HG02610 (cell line): ENCODE measurements around the gene RIMS3.

ENCODE experiments used
- ATAC-seq: cut with Tn5 transposase; IDR thresholded peaks from one replicate; pipeline ENCODE4 v1.9.1; 2021; ENCODE audit warnings: mild to moderate bottlenecking, moderate library complexity; ENCODE audit not compliant: unreplicated experiment

RIMS3 gene

GRCh38 chr1:40653851-40654537 is 11.5 kb downstream of the RIMS3 start:
- ATAC-seq, result no peak

GRCh38 chr1:40652979-40653378 is 12.5 kb downstream of the RIMS3 start:
- no peak for ATAC-seq

- ATAC-seq, result no peak
Observed at GRCh38 chr1:40652468-40652867, 13.0 kb downstream of the RIMS3 start.

- no peak for ATAC-seq
Observed at GRCh38 chr1:40651138-40651857, 14.2 kb downstream of the RIMS3 start.

- ATAC-seq, result no peak
Observed at GRCh38 chr1:40650075-40650474, 15.4 kb downstream of the RIMS3 start.

- no peak for ATAC-seq
Observed at GRCh38 chr1:40649592-40649930, 15.9 kb downstream of the RIMS3 start.

GRCh38 chr1:40648928-40649591 is 16.4 kb downstream of the RIMS3 start:
- no peak for ATAC-seq

- no peak for ATAC-seq
Observed at GRCh38 chr1:40648200-40648599, 17.3 kb downstream of the RIMS3 start.

- no peak for ATAC-seq
Observed at GRCh38 chr1:40646315-40646714, 19.2 kb downstream of the RIMS3 start.

GRCh38 chr1:40645118-40645680 is 20.3 kb downstream of the RIMS3 start:
- ATAC-seq, result no peak

- ATAC-seq, result no peak
Observed at GRCh38 chr1:40641601-40642242, 23.8 kb downstream of the RIMS3 start.

GRCh38 chr1:40640314-40641076 is 25.0 kb downstream of the RIMS3 start:
- no peak for ATAC-seq

- no peak for ATAC-seq
Observed at GRCh38 chr1:40638097-40639036, 27.1 kb downstream of the RIMS3 start.

GRCh38 chr1:40637470-40638007 is 27.9 kb downstream of the RIMS3 start:
- ATAC-seq, result no peak

- no peak for ATAC-seq
Observed at GRCh38 chr1:40636777-40637176, 28.7 kb downstream of the RIMS3 start.

- ATAC-seq, result no peak
Observed at GRCh38 chr1:40635763-40636500, 29.6 kb downstream of the RIMS3 start.

- no peak for ATAC-seq
Observed at GRCh38 chr1:40634901-40635655, 30.4 kb downstream of the RIMS3 start.

- no peak for ATAC-seq
Observed at GRCh38 chr1:40633931-40634376, 31.5 kb downstream of the RIMS3 start.
